ENCODE measurements around the gene OLAH.

OLAH gene

GRCh38 chr10:15060638-15061037 lies 16.9 kb downstream of the OLAH start:
- Histone ChIP-seq H3K27me3 (ENCODE audit: insufficient read depth, low read depth, severe bottlenecking) (no peaks in the 10 kb centered on the region), H3K4me3 (ENCODE audit: low read depth, low read length) (no peak overlapping the region), H3K36me3 (no peaks in the 10 kb centered on the region), H3K9me3 (ENCODE audit: severe bottlenecking) (no peaks in the 10 kb centered on the region), H3K27ac (no peak overlapping the region)
- no peak for DNase-seq
- no peak for TF ChIP-seq CTCF (IDR thresholded peaks at IDR 0.05; ENCODE audit: low read depth, low read length)

GRCh38 chr10:15067154-15067553 lies 23.4 kb downstream of the OLAH start:
- no peak for TF ChIP-seq CTCF (IDR thresholded peaks at IDR 0.05; ENCODE audit: low read depth, low read length)
- Histone ChIP-seq H3K4me3 (ENCODE audit: low read depth, low read length) (no peak overlapping the region), H3K36me3 (no peaks in the 10 kb centered on the region), H3K27ac (no peak overlapping the region), H3K9me3 (ENCODE audit: severe bottlenecking) (no peaks in the 10 kb centered on the region), H3K27me3 (ENCODE audit: insufficient read depth, low read depth, severe bottlenecking) (no peaks in the 10 kb centered on the region)
- no peak for DNase-seq

GRCh38 chr10:15068802-15069201 lies 25.1 kb downstream of the OLAH start:
- peak overlapping the region; percentile 43; the same call in 1 of the 2 replicates for H3K27ac ChIP-seq
- H3K4me3 ChIP-seq (ENCODE audit: low read depth, low read length) = no peak overlapping the region
- no peaks in the 10 kb centered on the region for H3K9me3 ChIP-seq (ENCODE audit: severe bottlenecking)
- no peaks in the 10 kb centered on the region for H3K27me3 ChIP-seq (ENCODE audit: insufficient read depth, low read depth, severe bottlenecking)
- TF ChIP-seq CTCF (IDR thresholded peaks at IDR 0.05; ENCODE audit: low read depth, low read length) = no peak
- H3K36me3 ChIP-seq = no peaks in the 10 kb centered on the region; the same call in 1 of the 2 replicates
- peak; percentile 23 for DNase-seq

- no peak overlapping the region for H3K4me3 ChIP-seq (ENCODE audit: low read depth, low read length)
- TF ChIP-seq CTCF (IDR thresholded peaks at IDR 0.05; ENCODE audit: low read depth, low read length) = peak; percentile 49; the same call in 1 of the 2 replicates
- DNase-seq = peak; percentile 30
Observed at GRCh38 chr10:15069230-15069629, 25.5 kb downstream of the OLAH start.

GRCh38 chr10:15072358-15072757 lies 28.6 kb downstream of the OLAH start:
- H3K36me3 ChIP-seq = no peaks in the 10 kb centered on the region; the same call in 1 of the 2 replicates
- no peak for DNase-seq
- no peaks in the 10 kb centered on the region for H3K9me3 ChIP-seq (ENCODE audit: severe bottlenecking)
- no peak overlapping the region for H3K4me3 ChIP-seq (ENCODE audit: low read depth, low read length)
- no peak for TF ChIP-seq CTCF (IDR thresholded peaks at IDR 0.05; ENCODE audit: low read depth, low read length)
- H3K27me3 ChIP-seq (ENCODE audit: insufficient read depth, low read depth, severe bottlenecking) = no peaks in the 10 kb centered on the region
- H3K27ac ChIP-seq = no peak overlapping the region

More at GRCh38 chr10:15069230-15069629, 25.5 kb downstream of the OLAH start:
- H3K27ac ChIP-seq = peak overlapping the region; percentile 43; the same call in 1 of the 2 replicates
- H3K27me3 ChIP-seq (ENCODE audit: insufficient read depth, low read depth, severe bottlenecking) = no peaks in the 10 kb centered on the region
- H3K36me3 ChIP-seq = no peaks in the 10 kb centered on the region; the same call in 1 of the 2 replicates
- H3K9me3 ChIP-seq (ENCODE audit: severe bottlenecking) = no peaks in the 10 kb centered on the region

GRCh38 chr10:15075421-15075820 lies 31.7 kb downstream of the OLAH start:
- Histone ChIP-seq H3K9me3 (ENCODE audit: severe bottlenecking) (no peaks in the 10 kb centered on the region), H3K27me3 (ENCODE audit: insufficient read depth, low read depth, severe bottlenecking) (no peaks in the 10 kb centered on the region), H3K36me3 (no peaks in the 10 kb centered on the region; the same call in 1 of the 2 replicates), H3K27ac (no peak overlapping the region), H3K4me3 (ENCODE audit: low read depth, low read length) (no peak overlapping the region)
- DNase-seq = no peak
- TF ChIP-seq CTCF (IDR thresholded peaks at IDR 0.05; ENCODE audit: low read depth, low read length) = no peak

Data from WERI-Rb-1 (cell line).